GM18907 (cell line): ENCODE results near the gene CUX1.
"Not testable (repeated sequence)": the region's sequence is repeated elsewhere in the genome, so short reads cannot be mapped to it uniquely, and the experiment has no call there.

Source experiments
- ATAC-seq: cut with Tn5 transposase; IDR thresholded peaks from one replicate; pipeline ENCODE4 v1.9.1; 2021; ENCODE audit warnings: mild to moderate bottlenecking, moderate library complexity; ENCODE audit not compliant: unreplicated experiment

CUX1 gene

GRCh38 chr7:101998906-101999240 lies 181.4 kb downstream of the CUX1 start:
- no peak for ATAC-seq

- ATAC-seq = no peak
These were observed 182.0 kb downstream of the CUX1 start for GRCh38 chr7:101999393-101999792.

GRCh38 chr7:102000123-102000522 lies 182.7 kb downstream of the CUX1 start:
- ATAC-seq = no peak

- ATAC-seq = no peak
These were observed 186.8 kb downstream of the CUX1 start for GRCh38 chr7:102004229-102004628.

- no peak for ATAC-seq
These were observed 187.4 kb downstream of the CUX1 start for GRCh38 chr7:102004848-102005247.

- ATAC-seq = no peak
These were observed 188.6 kb downstream of the CUX1 start for GRCh38 chr7:102005933-102006480.

- no peak for ATAC-seq
These were observed 189.3 kb downstream of the CUX1 start for GRCh38 chr7:102006695-102007094.

- ATAC-seq = no peak
These were observed 191.3 kb downstream of the CUX1 start for GRCh38 chr7:102008535-102009262.

- no peak for ATAC-seq
These were observed 192.2 kb downstream of the CUX1 start for GRCh38 chr7:102009628-102010027.

GRCh38 chr7:102012112-102012830 lies 194.8 kb downstream of the CUX1 start:
- ATAC-seq = not testable (repeated sequence)

GRCh38 chr7:102012941-102013461 lies 195.6 kb downstream of the CUX1 start:
- no peak for ATAC-seq

- ATAC-seq = no peak
These were observed 201.4 kb downstream of the CUX1 start for GRCh38 chr7:102018876-102019275.

GRCh38 chr7:102019461-102019860 lies 202.0 kb downstream of the CUX1 start:
- ATAC-seq = no peak

- no peak for ATAC-seq
These were observed 204.6 kb downstream of the CUX1 start for GRCh38 chr7:102021841-102022618.

GRCh38 chr7:102024005-102024768 lies 206.8 kb downstream of the CUX1 start:
- ATAC-seq = no peak

GRCh38 chr7:102024769-102025391 lies 207.5 kb downstream of the CUX1 start:
- no peak for ATAC-seq

- not testable (repeated sequence) for ATAC-seq
These were observed 208.4 kb downstream of the CUX1 start for GRCh38 chr7:102025777-102026176.

- no peak for ATAC-seq
These were observed 210.9 kb downstream of the CUX1 start for GRCh38 chr7:102028206-102028826.

GRCh38 chr7:102029616-102030015 lies 212.2 kb downstream of the CUX1 start:
- no peak for ATAC-seq

- ATAC-seq = no peak
These were observed 213.3 kb downstream of the CUX1 start for GRCh38 chr7:102030696-102031095.
